GM18867 (cell line): ENCODE results near the gene ZNF354C.

ENCODE experiments used
- ATAC-seq: cut with Tn5 transposase; IDR thresholded peaks from one replicate; pipeline ENCODE4 v1.9.1; 2021; ENCODE audit warnings: mild to moderate bottlenecking, moderate library complexity; ENCODE audit not compliant: unreplicated experiment

ZNF354C gene

DNA sequence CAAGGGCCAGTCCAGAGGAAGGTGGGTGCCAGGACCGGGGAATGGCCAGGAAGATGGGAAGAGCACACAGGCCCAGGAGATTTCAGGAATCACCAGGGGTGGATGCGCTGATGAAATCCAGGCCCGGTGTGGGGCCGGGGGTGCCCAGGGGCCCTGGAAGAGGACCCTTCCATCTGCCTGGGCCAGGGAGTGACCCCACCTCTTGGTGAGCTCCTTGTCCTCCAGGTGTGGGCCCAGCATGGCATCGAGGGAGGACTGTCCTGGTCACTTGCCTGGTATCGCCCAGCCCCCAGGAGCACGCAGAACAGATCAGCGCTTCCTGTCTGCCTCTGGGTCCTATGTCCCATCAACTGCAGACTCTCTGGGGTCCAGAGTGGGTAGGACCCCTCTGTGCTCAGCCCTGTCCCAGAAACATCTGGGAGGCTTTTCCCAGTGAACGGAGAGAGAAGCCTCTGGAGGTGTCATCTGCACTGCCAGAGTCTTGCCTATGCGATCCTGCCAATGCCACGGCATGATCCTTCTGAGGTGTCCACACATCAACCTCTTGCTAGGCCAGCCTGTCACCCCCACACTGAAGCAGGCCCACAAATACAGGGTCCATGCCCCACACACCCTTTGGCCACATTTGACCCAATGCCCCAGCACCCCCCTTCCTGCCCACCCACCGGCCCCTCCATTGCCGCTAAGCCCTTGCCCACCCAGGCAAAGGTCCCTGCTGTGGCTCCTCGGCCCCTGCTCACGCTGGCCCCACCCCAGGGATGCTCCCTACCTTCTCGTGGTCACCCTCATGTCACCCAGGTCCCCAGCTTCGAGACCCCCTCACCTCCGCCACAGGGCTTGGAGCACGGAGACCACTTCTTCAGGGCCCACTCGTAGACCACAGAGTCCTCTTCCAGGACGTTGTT is 67.2 kb downstream of the ZNF354C start:
- no peak for ATAC-seq

DNA sequence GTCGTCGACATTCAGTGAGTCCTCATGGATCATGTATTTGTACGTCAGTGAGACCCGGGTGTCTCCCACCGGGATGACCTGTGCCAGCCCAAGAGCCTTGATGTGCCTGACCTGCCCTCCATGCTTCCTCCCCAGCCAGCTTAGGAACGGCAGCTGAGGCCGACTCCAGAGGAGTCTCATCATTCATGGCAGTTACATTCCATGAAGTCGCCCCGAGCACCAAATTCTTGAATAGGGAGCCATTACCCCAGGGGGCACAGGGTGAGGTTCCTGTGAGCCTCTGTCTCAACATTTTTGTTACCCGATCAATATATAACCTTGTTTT is 67.8 kb downstream of the ZNF354C start:
- ATAC-seq, result no peak

DNA sequence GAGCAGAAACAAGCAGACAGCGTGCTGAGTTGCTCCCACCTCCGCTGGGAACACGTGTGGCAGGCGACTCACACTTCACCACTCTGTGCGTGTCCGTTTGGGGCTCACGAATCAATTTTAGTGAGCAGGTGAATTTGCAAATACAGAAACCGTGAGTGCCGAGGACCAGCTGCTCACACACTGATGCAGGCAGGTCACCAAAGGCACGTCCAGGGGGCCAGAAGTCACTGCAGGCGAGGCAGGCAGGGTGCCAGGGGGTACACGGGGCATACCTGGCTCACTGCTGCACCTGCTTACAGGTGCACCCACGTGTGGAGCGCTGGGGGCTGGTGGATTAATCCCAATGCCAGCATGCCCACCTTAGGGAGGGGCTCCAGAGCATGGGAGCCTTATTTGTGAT is 68.8 kb downstream of the ZNF354C start:
- ATAC-seq, result no peak

DNA sequence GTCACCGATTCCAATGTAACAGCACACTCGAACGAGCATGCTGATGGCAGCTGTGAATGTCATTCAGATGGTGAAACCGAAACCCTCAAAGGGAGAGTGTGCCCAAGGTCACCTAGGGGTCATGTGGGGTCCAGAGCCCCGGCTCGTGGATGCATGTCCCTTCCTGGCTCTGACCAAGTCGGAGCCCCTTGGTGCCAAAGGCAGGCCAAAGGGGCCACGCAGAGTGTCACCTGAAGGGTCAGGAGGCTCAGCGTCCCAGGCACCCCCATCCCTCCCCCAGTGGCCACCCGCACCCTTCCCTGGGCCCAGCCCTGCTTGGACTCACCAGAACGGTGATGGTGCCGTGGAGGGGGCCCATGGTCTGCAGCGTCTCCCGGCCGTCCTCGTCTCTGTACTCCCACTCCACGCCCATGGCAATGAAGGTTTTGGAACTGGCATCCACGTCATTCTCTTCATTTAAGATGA is 69.5 kb downstream of the ZNF354C start:
- no peak for ATAC-seq

DNA sequence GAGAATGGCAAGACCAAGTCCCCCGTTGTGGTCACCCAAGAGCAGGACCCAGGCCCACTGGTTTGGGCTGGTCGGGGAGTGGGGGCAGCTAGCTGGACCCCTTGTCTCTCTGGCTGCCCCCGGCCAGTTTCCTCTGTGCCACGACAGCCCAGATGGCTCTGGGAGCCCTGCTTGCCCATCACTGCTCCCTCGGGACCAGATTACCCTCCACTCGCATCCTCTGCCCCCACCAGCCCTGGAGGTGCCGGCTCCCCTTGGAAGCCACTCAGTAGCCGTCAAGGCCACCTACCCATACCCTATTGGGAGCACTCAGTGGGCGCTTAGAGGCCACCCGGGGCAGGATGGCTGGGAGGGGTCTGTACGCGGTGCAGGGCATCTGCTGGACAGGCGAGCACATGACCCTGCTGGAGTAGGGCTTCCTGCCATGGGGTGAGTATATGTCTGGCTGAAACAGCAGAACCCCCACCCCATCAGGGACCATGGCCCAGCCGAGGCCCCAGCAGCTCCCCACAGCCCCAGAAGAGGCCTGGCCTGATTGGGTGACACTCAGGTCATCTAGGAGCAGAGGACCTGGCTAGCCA is 70.0 kb downstream of the ZNF354C start:
- no peak for ATAC-seq

DNA sequence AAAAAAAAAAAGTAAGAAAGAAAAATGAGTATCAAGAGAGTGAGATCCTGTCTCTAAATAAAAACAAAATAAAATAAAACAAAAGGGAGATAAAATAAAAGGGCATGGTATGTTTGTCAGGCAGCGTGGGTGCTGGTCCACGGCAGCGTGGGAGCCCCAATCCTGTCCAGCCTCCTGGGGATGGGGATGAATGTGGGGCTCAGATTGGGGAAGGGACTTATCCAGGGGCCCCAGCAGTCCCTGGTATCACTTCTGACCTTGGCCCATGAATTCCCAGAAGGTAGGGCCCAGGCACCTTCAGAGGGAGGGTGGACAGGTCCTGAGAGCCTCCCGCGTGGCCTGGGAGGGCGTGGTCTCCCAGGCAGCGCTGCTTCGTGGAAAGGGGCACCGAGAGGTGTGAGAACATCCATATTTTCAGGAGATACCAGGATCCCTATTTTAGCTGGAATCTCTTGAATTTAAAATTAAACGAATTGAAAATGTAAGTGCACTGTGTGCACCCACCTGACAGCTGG is 71.2 kb downstream of the ZNF354C start:
- ATAC-seq, result no peak

DNA sequence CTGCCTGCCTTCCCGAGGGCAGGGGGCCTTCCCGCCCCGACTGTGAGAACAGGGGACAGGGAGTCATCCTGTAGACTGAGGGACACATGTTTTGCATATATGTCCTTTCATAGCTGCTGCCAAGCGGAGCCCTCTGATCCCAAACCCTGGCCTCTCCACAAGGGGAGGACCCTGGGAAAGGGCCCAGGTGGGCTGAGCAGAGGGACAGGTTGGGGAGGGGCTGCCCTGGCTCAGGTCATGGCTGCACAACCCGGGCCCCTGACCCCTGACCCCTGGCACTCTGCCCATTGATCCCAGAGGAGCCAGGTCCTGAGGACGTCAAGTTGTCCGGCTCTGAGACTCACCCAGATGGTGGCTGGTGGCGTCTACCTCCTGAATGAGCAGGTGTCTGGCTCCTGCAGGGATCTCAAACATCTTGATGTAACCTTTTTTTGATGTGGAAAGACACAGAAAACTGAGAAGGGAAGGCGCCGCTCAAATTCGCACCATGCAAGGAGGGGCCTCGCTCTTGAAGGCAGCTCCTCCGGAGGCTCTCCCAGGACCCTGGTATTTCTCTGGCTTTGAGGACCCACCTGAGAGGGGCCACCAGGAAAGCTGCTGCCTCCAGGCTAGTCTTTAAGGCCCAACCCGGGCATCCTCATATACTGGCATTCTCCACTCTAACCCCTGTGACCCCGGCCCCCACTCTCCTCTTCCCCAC is 71.9 kb downstream of the ZNF354C start:
- no peak for ATAC-seq

DNA sequence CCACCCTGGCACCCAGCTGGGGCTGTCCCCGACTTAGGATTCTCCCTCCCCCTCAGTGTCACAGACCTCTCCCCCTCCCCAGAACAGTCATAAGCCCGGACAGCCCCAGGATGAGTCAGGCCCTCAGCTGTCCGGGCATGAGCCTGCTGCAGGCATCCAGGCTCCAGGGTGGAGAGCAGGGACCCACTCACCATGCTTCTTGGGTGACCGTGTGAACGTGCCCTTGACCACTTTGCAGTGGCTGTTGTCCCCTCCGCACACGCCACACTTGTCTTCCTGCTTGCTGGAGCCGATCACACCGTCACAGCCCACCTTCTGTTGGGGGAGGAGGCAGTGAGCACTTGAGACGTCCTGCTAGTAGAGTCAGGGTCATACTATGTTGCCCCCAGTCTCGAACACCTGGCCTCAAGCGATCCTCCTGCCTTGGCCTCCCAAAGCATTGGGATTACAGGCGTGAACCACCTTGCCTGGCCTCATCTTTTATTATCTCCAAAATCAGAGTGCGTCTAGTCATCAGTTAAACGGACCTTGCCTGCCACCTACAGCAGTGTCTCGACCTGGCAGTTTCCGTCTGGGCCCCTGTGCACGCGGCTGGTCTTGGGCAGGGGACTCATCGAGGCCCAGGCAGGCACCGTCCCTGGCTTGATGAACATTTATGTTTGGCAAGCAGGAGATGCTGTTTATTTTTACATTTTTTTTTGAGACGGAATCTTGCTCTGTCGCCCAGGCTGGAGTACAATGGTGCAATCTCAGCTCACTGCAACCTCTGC is 72.6 kb downstream of the ZNF354C start:
- no peak for ATAC-seq
